Vagina (tissue), 2 donors: Measurements from ENCODE around the gene KCNH5. TPM values are rescaled to one million over a fixed set of nuclear protein-coding genes. Genes with fewer than 3 reads are reported as not detected.
"Not testable (repeated sequence)": the region's sequence is repeated elsewhere in the genome, so short reads cannot be mapped to it uniquely, and the experiment has no call there.

Experiments used
- DNase-seq, 2 donors: peaks; one replicate each; pipeline ENCODE4 v3.0.0-alpha.2; 2017; ENCODE audit errors: extremely low spot score in 2 of 2
- H3K27ac ChIP-seq: fragments of 200-600 bp; sonication (generic); one replicate; pipeline ENCODE4 v1.5.1; 2019
- H3K27me3 ChIP-seq: fragments of 200-600 bp; sonication (generic); one replicate; pipeline ENCODE4 v1.5.1; 2019
- H3K36me3 ChIP-seq, 2 donors: fragments of 200-600 bp; sonication (generic); one replicate each; pipeline ENCODE4 v1.5.1; 2017 to 2019
- H3K4me1 ChIP-seq: fragments of 200-600 bp; sonication (generic); one replicate; pipeline ENCODE4 v1.5.1; 2019
- H3K4me3 ChIP-seq, 2 donors: fragments of 200-600 bp; sonication (generic); 1 replicate in 1 of 2; 2 replicates in 1 of 2; pipeline ENCODE4 v1.5.1; 2016 to 2019
- H3K9me3 ChIP-seq: fragments of 200-600 bp; sonication (generic); one replicate; pipeline ENCODE4 v1.5.1; 2019
- POLR2A ChIP-seq, 2 donors: fragments of 450-650 bp; IDR thresholded peaks; one replicate each; pipeline ENCODE4 v1.6.1; 2017; ENCODE audit warnings: antibody characterized with exemption in 2 of 2, mild to moderate bottlenecking in 2 of 2, moderate library complexity in 2 of 2
- POLR2AphosphoS5 ChIP-seq, 2 donors: sonication (generic); formaldehyde crosslinking; IDR thresholded peaks; one replicate each; pipeline ENCODE4 v1.9.0; 2017; ENCODE audit warnings: antibody characterized with exemption in 2 of 2, mild to moderate bottlenecking in 2 of 2, low read depth in 1 of 2; ENCODE audit not compliant: insufficient read depth in 1 of 2
- intact Hi-C: fragments of 100-400 bp; cut with DNase I; formaldehyde crosslinking; loops from one replicate; pipeline ENCODE4 v1.15.1; 2023
- total RNA-seq: library from RNA; depleted of rRNA; stranded (reverse); fragments of >200 nt; gene quantifications from one replicate; pipeline ENCODE4 v1.2.3, GENCODE V29; 2016
- TF ChIP-seq, protein P1 (sequence below), 3 experiments: fragments of 450-650 bp in 2 of 3; fragments of 200-600 bp in 1 of 3; sonication (generic) in 1 of 3; IDR thresholded peaks; one replicate each; pipeline ENCODE4 v1.5.1; 2017 to 2019; ENCODE audit warnings: antibody characterized with exemption in 3 of 3, mild to moderate bottlenecking in 2 of 3, moderate library complexity in 2 of 3

Gene KCNH5
- total RNA-seq, 1 donor from 2014 or later, result 0.49 TPM

DNA sequence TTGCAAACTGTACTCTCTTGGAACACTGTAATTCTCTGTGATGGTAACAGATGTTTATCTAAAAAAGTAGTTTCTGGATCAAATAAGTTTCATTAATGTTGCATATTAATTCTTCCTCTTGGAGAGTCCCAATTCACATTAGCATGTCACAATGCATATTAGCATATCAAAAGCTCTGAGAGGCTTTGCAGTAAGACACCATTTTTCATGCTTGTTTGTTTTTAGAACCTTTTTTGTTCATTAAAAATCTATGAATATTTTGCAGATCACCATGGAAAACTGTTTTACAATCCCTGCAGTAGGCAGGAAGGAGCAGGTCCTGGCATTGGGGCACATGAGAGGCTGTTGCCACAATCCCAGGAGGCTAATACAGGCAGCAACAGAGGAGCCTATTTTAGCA is 180.7 kb downstream of the KCNH5 start:
- no peaks in the 10 kb centered on the region for H3K36me3 ChIP-seq
- intact Hi-C loops, result no loop called here

DNA sequence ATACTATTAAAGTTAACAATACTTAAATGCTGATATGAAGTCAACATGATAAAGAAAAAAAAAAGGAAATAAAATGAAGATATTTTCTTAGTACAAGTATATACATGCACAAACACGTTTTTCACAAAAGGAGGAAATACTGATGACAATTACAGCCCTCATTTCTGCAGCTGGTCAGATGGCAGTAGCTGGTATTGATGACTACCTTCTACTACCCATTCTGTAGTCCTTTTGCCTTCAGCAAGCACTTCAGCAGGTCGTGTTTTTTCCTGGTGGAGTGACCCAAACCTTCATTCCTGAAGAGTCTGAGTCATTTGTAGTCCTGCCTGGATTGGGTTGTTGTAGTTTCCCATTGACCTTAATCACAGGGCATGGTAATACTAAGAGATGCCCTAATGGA is 187.2 kb downstream of the KCNH5 start:
- H3K27ac ChIP-seq, intact Hi-C loops, H3K36me3 ChIP-seq, H3K4me3 ChIP-seq, H3K27me3 ChIP-seq, DNase-seq, H3K9me3 ChIP-seq, H3K4me1 ChIP-seq: not testable (repeated sequence)

More for the DNA sequence above, 180.7 kb downstream of the KCNH5 start:
- Histone ChIP-seq H3K27ac (no peak overlapping the region), H3K9me3 (no peaks in the 10 kb centered on the region), H3K4me1 (no peaks in the 10 kb centered on the region), H3K4me3 (no peak overlapping the region), H3K27me3 (no peaks in the 10 kb centered on the region)
- DNase-seq, result no peak
- TF ChIP-seq POLR2A (IDR thresholded peaks at IDR 0.05) (no peak), POLR2AphosphoS5 (IDR thresholded peaks at IDR 0.05; ENCODE audit: insufficient read depth in 1 of 2, low read depth in 1 of 2) (no peak)
- TF ChIP-seq, protein P1, sequence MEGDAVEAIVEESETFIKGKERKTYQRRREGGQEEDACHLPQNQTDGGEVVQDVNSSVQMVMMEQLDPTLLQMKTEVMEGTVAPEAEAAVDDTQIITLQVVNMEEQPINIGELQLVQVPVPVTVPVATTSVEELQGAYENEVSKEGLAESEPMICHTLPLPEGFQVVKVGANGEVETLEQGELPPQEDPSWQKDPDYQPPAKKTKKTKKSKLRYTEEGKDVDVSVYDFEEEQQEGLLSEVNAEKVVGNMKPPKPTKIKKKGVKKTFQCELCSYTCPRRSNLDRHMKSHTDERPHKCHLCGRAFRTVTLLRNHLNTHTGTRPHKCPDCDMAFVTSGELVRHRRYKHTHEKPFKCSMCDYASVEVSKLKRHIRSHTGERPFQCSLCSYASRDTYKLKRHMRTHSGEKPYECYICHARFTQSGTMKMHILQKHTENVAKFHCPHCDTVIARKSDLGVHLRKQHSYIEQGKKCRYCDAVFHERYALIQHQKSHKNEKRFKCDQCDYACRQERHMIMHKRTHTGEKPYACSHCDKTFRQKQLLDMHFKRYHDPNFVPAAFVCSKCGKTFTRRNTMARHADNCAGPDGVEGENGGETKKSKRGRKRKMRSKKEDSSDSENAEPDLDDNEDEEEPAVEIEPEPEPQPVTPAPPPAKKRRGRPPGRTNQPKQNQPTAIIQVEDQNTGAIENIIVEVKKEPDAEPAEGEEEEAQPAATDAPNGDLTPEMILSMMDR (IDR thresholded peaks at IDR 0.05), result no peak

DNA sequence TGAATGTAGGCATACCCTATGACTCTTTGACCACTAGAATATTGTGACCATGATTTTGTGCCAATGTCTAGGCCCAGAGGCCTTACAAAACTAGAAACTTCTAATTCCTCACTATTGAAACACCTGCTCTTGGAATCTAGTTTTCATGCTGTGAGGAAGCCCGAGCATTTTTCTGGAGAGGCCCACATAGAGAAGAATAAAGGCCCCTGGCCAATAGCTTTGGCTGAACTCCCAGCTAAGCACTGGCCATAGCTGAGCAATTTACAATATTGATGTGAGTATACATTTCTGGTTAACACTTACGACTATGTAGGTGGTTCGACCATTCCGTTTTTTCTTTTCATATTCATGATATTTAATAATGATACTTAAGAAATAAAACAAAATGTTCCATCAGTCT is 190.3 kb downstream of the KCNH5 start:
- H3K4me3 ChIP-seq, result no peak overlapping the region
- H3K27me3 ChIP-seq, result no peaks in the 10 kb centered on the region
- H3K9me3 ChIP-seq, result no peaks in the 10 kb centered on the region
- intact Hi-C loops, result no loop called here
- no peak for TF ChIP-seq POLR2AphosphoS5 (IDR thresholded peaks at IDR 0.05; ENCODE audit: insufficient read depth in 1 of 2, low read depth in 1 of 2)
- no peak for TF ChIP-seq POLR2A (IDR thresholded peaks at IDR 0.05)
- TF ChIP-seq, protein P1 (IDR thresholded peaks at IDR 0.05), result no peak
- H3K27ac ChIP-seq, result no peak overlapping the region
- no peak for DNase-seq
- H3K4me1 ChIP-seq, result no peaks in the 10 kb centered on the region
- H3K36me3 ChIP-seq, result no peaks in the 10 kb centered on the region

DNA sequence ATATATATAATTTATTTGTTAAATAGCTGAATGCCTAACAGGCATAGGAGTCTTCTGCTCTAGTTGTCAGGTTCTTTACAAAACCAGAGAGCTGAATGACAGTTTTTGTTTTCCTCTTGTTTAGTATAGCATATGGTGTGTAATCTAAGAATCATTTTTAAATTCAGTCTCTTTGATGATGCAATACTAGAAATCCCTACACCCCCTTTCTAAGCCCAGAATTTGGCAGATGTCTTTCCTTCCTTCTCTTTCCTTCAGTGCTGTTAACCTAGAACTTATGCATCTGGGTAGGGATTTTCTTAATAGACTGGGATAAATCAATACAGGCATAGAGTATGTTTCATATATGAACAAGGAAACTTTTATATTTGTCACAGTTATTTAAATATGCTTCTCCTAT is 198.1 kb downstream of the KCNH5 start:
- no peaks in the 10 kb centered on the region for H3K4me1 ChIP-seq
- H3K9me3 ChIP-seq, result no peaks in the 10 kb centered on the region
- intact Hi-C loops, result no loop called here
- no peak for DNase-seq
- no peaks in the 10 kb centered on the region for H3K36me3 ChIP-seq
- no peak overlapping the region for H3K27ac ChIP-seq
- H3K27me3 ChIP-seq, result no peaks in the 10 kb centered on the region
- TF ChIP-seq POLR2AphosphoS5 (IDR thresholded peaks at IDR 0.05; ENCODE audit: insufficient read depth in 1 of 2, low read depth in 1 of 2) (no peak), POLR2A (IDR thresholded peaks at IDR 0.05) (no peak)
- TF ChIP-seq, protein P1 (IDR thresholded peaks at IDR 0.05), result no peak
- no peak overlapping the region for H3K4me3 ChIP-seq

DNA sequence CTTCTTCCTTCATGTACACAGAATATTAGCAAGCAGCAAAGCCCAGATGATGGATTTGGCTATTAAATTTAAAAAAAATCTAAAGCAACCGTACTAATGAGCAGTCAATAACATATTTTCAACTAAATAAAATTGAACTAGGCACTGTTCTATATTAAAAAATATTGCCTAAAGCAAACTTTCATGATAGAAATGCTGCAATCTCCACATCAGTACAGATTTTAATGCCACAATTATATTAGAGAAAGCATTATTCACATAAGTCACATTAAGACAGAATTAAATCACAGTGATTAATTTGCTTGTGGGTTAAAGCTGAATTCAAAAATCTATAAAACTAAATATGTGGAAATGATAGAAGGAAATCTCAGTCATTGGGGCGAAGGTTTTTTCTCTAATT is 200.7 kb downstream of the KCNH5 start:
- H3K4me3 ChIP-seq, result no peak overlapping the region
- intact Hi-C loops, result no loop called here
- no peak overlapping the region for H3K27ac ChIP-seq
- H3K27me3 ChIP-seq, result no peaks in the 10 kb centered on the region
- no peaks in the 10 kb centered on the region for H3K36me3 ChIP-seq
- H3K4me1 ChIP-seq, result no peaks in the 10 kb centered on the region
- no peak for DNase-seq
- no peaks in the 10 kb centered on the region for H3K9me3 ChIP-seq
- no peak for TF ChIP-seq POLR2AphosphoS5 (IDR thresholded peaks at IDR 0.05; ENCODE audit: insufficient read depth in 1 of 2, low read depth in 1 of 2)
- TF ChIP-seq, protein P1 (IDR thresholded peaks at IDR 0.05), result no peak
- no peak for TF ChIP-seq POLR2A (IDR thresholded peaks at IDR 0.05)

DNA sequence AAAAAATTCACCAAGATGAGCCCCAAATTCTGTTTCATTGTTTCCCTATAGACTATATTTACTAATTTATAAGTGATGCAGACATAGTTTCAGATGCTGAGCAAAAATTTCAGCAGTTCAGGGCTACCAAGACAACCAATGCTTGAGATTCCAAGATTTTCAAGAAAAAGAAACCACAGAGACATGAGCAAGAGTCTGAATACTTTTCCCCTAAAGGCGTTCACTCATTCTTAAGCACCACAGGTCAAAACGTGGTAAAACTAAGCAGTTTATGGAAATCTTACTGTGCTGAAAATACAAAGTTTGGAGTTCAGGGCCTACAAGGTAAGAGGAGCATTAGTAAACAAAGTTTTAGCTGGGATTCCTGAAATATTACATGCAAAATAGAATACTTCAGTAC is 221.2 kb downstream of the KCNH5 start:
- no peak for DNase-seq
- intact Hi-C loops, result no loop called here
- H3K9me3 ChIP-seq, result no peaks in the 10 kb centered on the region
- no peak overlapping the region for H3K27ac ChIP-seq
- no peaks in the 10 kb centered on the region for H3K27me3 ChIP-seq
- H3K4me3 ChIP-seq, result no peak overlapping the region
- TF ChIP-seq, protein P1 (IDR thresholded peaks at IDR 0.05), result no peak
- TF ChIP-seq POLR2A (IDR thresholded peaks at IDR 0.05) (no peak), POLR2AphosphoS5 (IDR thresholded peaks at IDR 0.05; ENCODE audit: insufficient read depth in 1 of 2, low read depth in 1 of 2) (no peak)
- no peaks in the 10 kb centered on the region for H3K36me3 ChIP-seq
- H3K4me1 ChIP-seq, result no peaks in the 10 kb centered on the region
